Measurements from ENCODE around the gene HMX3.

Gene HMX3

DNA sequence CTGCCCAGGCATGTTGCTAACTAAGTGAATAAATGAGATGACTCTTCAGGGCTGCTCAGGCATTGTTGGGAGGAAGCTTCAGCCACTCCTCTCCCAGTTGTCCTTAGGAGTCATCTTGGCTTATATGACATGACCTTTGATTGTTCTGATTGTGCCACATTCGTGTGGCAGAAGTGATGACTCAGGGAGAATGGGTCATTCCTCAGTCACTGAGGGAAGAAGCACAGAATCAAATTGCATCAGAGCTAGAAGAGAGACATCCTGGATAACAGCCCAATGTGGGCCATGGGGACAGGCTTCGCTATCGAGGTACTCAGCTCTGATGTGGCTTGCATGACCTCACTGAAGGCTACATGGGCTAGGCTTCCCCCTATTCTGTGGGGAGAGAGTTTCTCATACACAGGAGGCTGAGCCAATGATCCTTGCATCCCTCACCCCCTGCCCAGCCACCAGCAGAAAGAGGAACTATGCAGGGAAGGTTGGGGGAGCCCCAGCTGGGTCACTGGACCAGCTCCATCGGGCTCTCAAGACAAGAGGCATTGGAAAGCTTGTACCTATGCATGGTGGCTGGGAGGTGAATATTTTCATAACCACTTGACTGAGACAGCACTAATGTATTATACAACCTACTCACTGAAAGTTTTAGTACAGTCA is 6.0 kb upstream of the HMX3 start:
- Mint-ChIP-seq H3K36me3 (ENCODE audit: low read depth) (no peaks in the 10 kb centered on the region), H3K9me3 (peaks cover 5% of the 10 kb centered on the region), H3K4me3 (no peak overlapping the region), H3K27me3 (ENCODE audit: low read depth, poor library complexity) (peaks cover 98% of the 10 kb centered on the region), H3K4me1 (peaks cover 18% of the 10 kb centered on the region), H3K27ac (no peak overlapping the region)
- no peak for DNase-seq
- TF ChIP-seq, protein P1, sequence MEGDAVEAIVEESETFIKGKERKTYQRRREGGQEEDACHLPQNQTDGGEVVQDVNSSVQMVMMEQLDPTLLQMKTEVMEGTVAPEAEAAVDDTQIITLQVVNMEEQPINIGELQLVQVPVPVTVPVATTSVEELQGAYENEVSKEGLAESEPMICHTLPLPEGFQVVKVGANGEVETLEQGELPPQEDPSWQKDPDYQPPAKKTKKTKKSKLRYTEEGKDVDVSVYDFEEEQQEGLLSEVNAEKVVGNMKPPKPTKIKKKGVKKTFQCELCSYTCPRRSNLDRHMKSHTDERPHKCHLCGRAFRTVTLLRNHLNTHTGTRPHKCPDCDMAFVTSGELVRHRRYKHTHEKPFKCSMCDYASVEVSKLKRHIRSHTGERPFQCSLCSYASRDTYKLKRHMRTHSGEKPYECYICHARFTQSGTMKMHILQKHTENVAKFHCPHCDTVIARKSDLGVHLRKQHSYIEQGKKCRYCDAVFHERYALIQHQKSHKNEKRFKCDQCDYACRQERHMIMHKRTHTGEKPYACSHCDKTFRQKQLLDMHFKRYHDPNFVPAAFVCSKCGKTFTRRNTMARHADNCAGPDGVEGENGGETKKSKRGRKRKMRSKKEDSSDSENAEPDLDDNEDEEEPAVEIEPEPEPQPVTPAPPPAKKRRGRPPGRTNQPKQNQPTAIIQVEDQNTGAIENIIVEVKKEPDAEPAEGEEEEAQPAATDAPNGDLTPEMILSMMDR (IDR thresholded peaks at IDR 0.05), result no peak

DNA sequence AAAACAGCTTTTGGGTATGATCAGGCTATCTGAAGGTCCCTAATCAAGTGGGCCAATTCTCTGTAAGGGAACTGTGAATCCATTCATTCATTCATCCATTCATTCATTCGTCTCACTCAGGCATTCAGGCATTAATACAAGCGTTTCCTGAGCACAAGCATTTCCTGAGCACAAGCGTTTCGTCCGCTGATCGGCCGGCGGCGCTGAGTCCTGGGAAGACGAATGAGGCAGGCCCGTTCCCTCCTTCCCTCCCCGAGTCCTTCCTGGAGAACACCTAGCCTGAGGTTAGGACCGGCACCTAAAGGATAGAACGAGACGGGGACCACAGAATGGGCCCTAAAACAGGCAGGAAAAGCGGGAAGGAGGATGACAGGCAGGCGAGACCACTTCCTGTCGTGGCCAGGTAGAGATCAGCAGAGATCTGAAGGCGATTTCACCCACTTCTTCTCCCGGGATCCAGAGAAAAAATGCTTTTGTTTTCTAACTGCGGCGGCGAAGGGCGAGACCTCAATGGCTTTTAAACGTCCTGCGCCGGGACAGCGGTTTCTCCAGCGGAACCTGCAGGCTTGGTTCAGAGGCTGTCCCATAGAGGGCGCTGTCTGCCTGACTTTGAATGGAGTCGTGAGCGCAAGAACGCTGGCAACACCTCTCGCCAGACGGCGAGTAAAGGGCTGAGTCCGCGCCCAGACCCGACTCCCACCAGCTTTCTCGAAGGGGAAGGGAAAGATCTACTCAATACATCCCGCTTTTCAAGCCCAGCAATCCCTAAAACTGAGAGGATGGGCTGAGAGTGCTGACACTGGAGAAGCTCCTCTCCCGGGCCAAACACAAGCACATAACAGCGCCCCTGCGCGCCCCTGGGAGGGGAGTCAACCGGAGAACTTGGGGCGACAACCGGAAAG is 2.9 kb upstream of the HMX3 start:
- no peak overlapping the region for H3K27ac Mint-ChIP-seq
- no peaks in the 10 kb centered on the region for H3K36me3 Mint-ChIP-seq (ENCODE audit: low read depth)
- peak; percentile 93 for DNase-seq
- peaks cover 21% of the 10 kb centered on the region for H3K4me1 Mint-ChIP-seq
- TF ChIP-seq, protein P1 (IDR thresholded peaks at IDR 0.05), result peak; percentile 92
- H3K27me3 Mint-ChIP-seq (ENCODE audit: low read depth, poor library complexity), result peaks cover 100% of the 10 kb centered on the region
- peaks cover 5% of the 10 kb centered on the region for H3K9me3 Mint-ChIP-seq
- peak overlapping the region; percentile 76 for H3K4me3 Mint-ChIP-seq

GRCh38 chr10:123133541-123134342 is 2.0 kb upstream of the HMX3 start:
- H3K27ac Mint-ChIP-seq, result no peak overlapping the region
- H3K27me3 Mint-ChIP-seq (ENCODE audit: low read depth, poor library complexity), result peaks cover 100% of the 10 kb centered on the region
- H3K36me3 Mint-ChIP-seq (ENCODE audit: low read depth), result no peaks in the 10 kb centered on the region
- no peak for DNase-seq
- peak overlapping the region; percentile 54 for H3K4me3 Mint-ChIP-seq
- TF ChIP-seq, protein P1 (IDR thresholded peaks at IDR 0.05), result no peak
- peaks cover 21% of the 10 kb centered on the region for H3K4me1 Mint-ChIP-seq
- no peaks in the 10 kb centered on the region for H3K9me3 Mint-ChIP-seq

DNA sequence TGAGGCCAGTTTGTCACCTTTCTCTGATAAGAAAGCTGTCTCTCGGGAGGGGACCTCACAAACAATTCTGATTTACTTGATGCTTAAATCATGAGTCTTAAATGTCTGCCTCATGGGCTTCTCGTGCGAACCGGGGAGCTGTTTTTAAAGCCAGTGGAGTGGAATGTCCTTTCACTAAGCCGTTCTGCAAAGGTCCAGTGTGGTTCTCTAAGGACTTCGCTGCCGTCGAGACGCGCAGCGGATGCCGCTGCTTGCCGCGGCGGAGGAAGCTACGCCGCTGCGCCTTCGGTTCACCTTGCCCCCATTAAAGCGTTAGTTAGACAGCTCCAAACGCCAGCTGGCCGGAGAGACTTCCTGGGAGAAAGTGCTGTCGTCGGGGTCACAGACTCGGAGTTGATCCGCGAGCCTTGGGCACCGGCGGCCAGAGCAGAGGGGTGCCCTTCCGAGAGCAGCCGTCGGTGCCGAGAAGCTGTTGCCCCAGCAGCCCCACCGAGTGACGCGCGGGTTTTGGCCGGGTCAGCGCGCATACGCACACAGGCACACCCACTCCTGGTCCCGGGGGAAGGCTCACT is 1.3 kb upstream of the HMX3 start:
- peak; percentile 44 for DNase-seq
- Mint-ChIP-seq H3K27ac (no peak overlapping the region), H3K4me1 (peaks cover 25% of the 10 kb centered on the region), H3K36me3 (ENCODE audit: low read depth) (no peaks in the 10 kb centered on the region), H3K4me3 (no peak overlapping the region), H3K9me3 (no peaks in the 10 kb centered on the region), H3K27me3 (ENCODE audit: low read depth, poor library complexity) (peaks cover 100% of the 10 kb centered on the region)
- TF ChIP-seq, protein P1 (IDR thresholded peaks at IDR 0.05), result no peak

- TF ChIP-seq, protein P1 (IDR thresholded peaks at IDR 0.05), result no peak
- peaks cover 100% of the 10 kb centered on the region for H3K27me3 Mint-ChIP-seq (ENCODE audit: low read depth, poor library complexity)
Observed at GRCh38 chr10:123134915-123135414, 805 bp upstream of the HMX3 start.

More at GRCh38 chr10:123134915-123135414, 805 bp upstream of the HMX3 start:
- DNase-seq, result peak; percentile 44
- H3K4me3 Mint-ChIP-seq, result no peak overlapping the region
- no peak overlapping the region for H3K27ac Mint-ChIP-seq
- no peaks in the 10 kb centered on the region for H3K36me3 Mint-ChIP-seq (ENCODE audit: low read depth)
- H3K4me1 Mint-ChIP-seq, result peaks cover 29% of the 10 kb centered on the region
- no peaks in the 10 kb centered on the region for H3K9me3 Mint-ChIP-seq
